GM18511 (cell line): ENCODE results near the gene PRELID3B.
"Not testable (repeated sequence)": the region's sequence is repeated elsewhere in the genome, so short reads cannot be mapped to it uniquely, and the experiment has no call there.

Source experiments
- ATAC-seq: cut with Tn5 transposase; IDR thresholded peaks from one replicate; pipeline ENCODE4 v1.9.1; 2021; ENCODE audit warnings: mild to moderate bottlenecking, moderate library complexity; ENCODE audit not compliant: unreplicated experiment

Gene PRELID3B

GRCh38 chr20:59050437-59050836 lies 7.9 kb upstream of the PRELID3B start:
- ATAC-seq = no peak

GRCh38 chr20:59048681-59049030 lies 6.1 kb upstream of the PRELID3B start:
- ATAC-seq = no peak

DNA sequence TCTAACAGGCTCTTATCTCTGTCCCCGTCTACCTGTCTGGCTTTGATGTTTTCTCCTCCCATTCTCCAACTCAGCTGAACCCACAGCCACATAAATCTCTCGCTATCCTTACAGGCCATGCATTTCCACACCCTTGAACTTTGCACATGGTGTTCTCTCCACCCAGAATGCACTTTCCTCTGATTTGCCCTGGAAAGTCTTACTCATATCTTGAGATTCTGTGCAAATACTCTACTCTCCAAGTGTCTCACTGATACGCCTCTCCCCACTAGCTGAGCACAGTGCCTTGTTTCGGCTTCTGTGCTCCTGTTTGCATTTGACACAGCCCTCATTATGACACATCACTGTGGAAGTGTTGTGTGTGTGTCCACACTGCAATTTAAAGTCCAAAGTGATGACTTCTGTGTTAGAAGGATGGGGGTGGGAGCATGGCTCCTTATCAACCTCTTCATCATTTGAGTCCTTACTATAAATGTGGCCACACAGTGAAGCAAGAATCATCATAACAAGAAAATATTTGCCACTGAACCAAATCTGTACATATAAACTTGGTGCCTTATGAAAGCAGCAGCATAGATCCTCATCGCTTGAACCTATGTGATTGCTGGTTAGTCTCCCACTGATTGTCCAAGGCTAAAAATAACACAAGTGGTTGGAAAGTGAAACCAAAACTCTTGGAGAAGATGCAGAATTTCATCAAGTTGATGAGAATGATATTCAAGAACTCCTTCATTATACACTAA lies 5.5 kb upstream of the PRELID3B start:
- ATAC-seq = no peak

DNA sequence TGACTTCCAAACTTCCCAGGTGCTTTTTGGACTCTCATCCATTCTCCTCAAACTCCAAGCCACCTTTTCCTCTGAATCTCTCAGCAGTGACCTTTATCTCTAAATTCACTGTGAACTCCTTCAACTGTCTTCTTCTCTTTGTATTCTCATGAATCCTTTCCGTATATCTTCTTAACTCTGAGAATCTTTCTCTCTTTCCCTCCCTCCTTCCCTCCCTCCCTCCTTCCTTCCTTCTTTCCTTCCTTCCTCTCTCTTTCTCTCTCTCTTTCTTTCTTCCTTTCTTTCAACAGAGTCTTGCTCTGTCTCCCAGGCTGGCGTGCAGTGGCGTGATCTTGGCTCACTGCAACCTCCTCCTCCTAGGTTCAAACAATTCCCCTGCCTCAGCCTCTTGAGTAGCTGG lies 4.3 kb upstream of the PRELID3B start:
- ATAC-seq = no peak

- no peak for ATAC-seq
These were observed 2.2 kb upstream of the PRELID3B start for GRCh38 chr20:59044796-59045195.

DNA sequence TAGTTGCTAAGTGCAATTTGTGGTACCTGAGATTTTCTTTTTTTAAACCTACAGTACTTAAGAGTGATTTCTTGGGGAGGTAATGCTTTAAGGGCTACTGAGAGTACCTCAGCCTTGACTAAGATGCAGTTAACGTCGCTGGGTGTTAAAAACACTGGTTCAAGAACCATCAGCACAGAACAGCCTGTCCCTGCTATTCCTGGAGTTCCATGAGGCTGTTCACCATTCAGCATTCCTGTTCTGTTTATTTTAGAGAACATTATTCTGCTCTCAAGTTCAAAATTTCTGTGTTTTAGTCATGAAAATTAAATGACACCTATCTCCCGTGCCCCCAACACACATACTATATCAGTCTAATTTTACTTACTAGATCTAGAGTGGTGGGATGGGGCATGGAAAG lies 1.7 kb upstream of the PRELID3B start:
- no peak for ATAC-seq

- no peak for ATAC-seq
These were observed 1.1 kb upstream of the PRELID3B start for GRCh38 chr20:59043698-59044097.

DNA sequence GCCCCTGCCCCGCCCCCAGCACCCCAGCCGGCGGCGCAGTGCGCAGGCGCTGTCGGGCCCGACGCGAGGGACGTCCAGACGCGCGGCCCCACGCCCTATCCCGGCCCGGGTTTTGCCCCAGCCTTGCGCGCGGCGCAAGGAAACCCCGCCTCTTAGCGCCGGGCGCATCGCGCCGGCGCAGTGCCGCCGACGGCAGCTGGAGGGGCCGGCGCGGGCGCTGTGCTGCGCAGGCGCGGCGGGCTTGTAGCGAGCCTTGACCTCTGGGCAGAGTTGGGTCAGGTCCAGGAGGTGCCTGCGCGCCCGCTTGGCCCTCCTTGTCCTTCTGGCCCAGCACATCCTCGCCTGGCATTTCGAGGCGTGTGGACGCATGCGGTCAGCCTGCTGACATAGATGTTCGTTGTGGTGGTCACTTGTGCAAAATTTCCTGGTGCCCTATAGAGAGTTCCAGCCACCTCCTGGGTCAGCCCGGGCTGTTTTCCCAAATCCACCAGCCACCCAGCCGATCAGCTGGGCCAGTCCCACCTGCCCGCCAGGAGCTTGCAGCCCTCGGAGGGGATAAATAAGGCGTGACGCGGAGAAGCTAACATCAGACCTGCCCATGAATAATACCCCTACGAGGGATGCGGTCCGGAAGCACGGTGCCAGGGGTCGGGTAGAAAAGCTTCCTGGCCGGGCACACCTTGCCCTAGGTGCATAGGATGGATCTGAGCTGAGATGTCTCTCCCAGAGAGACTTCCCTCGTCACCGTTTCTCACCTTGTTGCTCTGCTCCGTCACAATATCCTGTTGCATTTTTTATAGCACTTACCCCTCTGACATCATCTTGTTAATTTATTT lies 428 bp upstream of the PRELID3B start:
- peak; percentile 94 for ATAC-seq

- not testable (repeated sequence) for ATAC-seq
These were observed 1.1 kb downstream of the PRELID3B start for GRCh38 chr20:59041487-59041886.

GRCh38 chr20:59040667-59041066 lies 1.9 kb downstream of the PRELID3B start:
- no peak for ATAC-seq

DNA sequence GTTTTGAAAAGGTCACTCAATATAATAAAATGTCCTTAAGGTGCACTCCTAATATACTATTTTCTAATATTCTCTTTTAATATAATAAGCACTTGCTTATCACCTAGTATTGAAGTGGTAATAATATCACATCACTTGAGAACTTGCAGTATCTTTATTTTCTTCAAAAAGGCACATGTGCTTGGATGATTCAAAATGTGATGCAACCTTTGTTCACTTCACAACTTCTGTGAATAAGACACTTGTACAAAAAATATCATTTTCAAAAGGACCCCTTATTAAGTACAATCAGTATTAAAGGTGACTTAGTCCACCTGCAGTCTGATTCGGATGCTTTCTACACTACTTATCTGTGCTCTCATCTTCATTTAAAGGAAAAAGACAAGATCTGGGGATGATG lies 3.4 kb downstream of the PRELID3B start:
- no peak for ATAC-seq

GRCh38 chr20:59037386-59037785 lies 5.2 kb downstream of the PRELID3B start:
- ATAC-seq = no peak

DNA sequence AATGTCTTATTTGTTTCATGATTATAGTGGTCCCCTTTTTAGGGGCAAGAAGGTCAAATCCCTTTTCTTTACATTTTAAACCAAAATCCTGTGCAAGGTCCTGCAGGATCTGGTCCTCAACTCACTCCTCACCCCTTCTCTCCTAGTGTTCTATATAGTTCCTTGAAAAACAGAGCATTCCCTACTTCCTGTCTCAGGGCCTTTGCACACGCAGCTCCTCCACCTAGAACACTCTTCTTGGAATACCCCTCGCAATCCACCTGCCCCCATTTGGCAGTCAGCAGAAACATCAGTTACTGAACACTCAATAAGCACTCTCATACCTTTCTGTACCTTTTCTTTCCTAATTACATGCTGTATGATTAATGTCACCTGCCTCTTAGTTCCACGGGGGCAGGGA lies 7.2 kb downstream of the PRELID3B start:
- no peak for ATAC-seq

DNA sequence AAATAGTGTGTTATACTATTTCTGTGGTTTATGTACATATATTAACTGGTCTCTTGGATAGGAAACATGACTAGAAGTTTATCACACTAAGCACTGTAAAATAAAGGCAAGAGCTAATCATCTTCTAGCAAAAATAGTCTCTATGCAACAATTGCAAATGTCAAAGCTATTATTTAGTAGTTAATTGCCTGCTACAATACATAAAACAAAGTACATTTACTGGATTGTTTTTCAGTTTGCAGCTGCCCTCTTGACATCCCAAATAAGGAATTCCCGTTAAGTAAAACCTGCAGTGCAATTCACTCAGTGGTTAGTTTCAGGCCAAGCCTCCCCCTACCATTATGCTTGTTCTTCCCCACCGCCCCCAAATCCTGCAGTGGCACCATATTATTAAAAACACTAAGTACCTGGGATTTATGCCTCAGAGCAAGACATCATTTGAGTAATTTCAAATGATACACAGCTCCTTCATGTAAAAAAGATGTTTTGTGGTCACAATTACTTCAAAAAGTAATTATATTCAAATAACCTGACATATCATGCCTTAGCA lies 8.9 kb downstream of the PRELID3B start:
- ATAC-seq = no peak

DNA sequence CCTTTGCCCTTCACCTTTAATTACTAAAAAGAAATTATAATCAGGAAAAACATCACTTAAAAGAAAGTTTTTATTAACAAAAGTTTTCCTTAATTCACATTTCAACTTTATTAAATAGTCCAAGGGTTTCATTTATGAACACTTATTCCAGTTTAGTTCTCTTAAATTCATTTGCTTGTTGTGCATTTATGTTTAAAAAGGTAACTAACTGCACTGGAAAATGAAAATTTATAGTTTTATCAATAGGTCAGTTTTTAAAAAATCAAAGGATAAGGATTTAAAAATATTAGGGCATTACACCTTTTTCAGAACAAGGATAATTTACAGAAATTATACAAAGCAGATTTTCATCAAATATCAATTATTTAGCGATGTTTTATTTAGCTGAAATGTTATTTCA lies 9.5 kb downstream of the PRELID3B start:
- ATAC-seq = no peak

DNA sequence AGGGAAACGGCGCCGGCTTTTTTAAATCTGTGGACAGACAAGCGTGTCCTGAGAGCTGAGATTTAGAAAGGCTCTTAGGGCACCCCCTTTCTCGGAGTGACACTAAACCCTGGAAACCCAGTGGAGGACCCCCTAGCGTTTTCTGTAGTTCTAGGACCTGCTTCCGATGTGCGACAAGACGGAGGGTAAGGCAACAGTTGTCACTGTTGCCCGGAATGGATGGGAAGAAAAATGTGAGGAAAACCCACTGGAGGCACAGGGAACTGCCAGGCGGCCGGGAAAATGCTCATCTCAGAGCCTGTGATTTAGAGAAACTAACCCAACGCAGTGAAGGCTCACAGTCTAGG lies 9.9 kb downstream of the PRELID3B start:
- ATAC-seq = peak; percentile 41

- ATAC-seq = peak; percentile 95
These were observed 10.4 kb downstream of the PRELID3B start, which contains the start of gene ATP5F1E for GRCh38 chr20:59032023-59032712. TSS of gene ATP5F1E (minus strand) at chr20:59032335. CDS start at chr20:59032251, 84 bp downstream.

DNA sequence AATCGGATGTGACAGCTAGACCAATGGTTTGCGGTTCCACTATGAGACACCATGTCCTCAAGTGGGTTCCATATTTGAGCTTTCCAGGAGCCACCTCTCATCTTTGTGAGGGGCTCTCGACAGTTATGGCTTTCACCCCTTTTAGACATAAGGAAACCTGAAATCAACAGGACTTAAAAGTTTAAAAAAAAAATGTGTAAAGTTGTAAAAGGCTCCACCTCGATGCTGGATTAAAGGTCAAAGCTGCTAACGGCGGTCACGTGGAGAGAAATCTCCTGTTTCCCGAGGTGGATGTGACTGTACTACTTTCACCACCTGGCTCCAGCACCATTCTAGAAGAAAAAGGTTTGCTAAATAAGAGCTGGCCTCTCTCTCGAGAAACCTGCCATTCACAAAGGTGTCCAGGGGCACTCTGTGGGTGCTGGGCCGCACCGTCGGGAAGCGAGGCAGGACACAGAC lies 11.0 kb downstream of the PRELID3B start:
- ATAC-seq = no peak

DNA sequence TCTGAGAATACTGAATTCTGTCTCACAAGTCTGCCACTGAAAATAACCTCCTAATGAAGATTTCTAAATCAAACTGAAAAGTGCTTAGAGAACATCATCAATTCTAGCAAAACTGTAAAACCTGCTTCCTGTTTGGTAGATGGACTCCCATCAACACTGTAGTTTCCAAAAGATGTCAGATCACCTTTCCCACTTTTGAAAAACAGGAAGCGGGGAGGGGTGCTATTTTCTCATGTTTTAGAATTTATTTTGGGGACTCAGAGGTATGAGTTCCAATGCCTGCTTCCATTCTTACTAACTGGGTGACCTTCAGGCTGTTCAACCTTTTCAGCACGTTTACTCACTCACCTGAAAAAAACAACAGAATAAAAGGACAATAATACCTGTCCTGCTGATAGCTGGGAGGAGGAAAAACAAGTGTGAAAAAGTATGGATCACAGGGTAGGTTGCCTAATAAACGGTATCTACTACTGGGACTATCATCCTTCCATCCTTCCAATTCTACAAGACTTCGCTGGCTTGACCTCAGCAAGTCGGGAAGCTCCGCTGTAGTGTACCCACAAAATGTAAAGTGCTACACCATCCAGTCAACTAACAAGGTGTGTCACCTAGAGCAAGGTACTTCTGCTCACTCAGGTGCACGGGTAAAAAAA lies 11.5 kb downstream of the PRELID3B start:
- ATAC-seq = no peak

- no peak for ATAC-seq
These were observed 13.8 kb downstream of the PRELID3B start for GRCh38 chr20:59028812-59029211.
